ENCODE results near the gene THAP7. TPM values are rescaled to one million over a fixed set of nuclear protein-coding genes. Genes with fewer than 3 reads are reported as not detected.

Gene THAP7
- total and polyA plus RNA-seq, 2 of the 13 experiments (the other 11 are each of a cell fraction or from before 2014, with no cell fraction given), result 13.0 to 25.5 TPM

GRCh38 chr22:20963201-20964052 is 38.5 kb downstream of the THAP7 start (continued):
- TF ChIP-seq PHF21A (CRISPR knock-in tag; IDR thresholded peaks at IDR 0.05) (peak; percentile 62; the same call in 1 of the 2 replicates), PAF1 (CRISPR knock-in tag; IDR thresholded peaks at IDR 0.05) (no peak), ZNF343 (CRISPR knock-in tag; IDR thresholded peaks at IDR 0.05) (0 out of 2 replicates have a peak, but pooled peaks have one; percentile 53), ARNTL (CRISPR knock-in tag; IDR thresholded peaks at IDR 0.05) (no peak), THAP11 (CRISPR knock-in tag; IDR thresholded peaks at IDR 0.05) (0 out of 2 replicates have a peak, but pooled peaks have one; percentile 45), GATAD2A (CRISPR knock-in tag; IDR thresholded peaks at IDR 0.05) (peak; percentile 85), GATAD1 (CRISPR knock-in tag; IDR thresholded peaks at IDR 0.05) (peak; percentile 33; the same call in 1 of the 2 replicates), MED1 (CRISPR knock-in tag; IDR thresholded peaks at IDR 0.05) (peak; percentile 73), ZFX (CRISPR knock-in tag; IDR thresholded peaks at IDR 0.05; ENCODE audit: low read depth) (peak; percentile 97), TCF12 (IDR thresholded peaks at IDR 0.05) (no peak), TCF12 (CRISPR knock-in tag; IDR thresholded peaks at IDR 0.05) (no peak), PRPF4 (IDR thresholded peaks at IDR 0.05; ENCODE audit: low read depth, low read length, poor library complexity, severe bottlenecking) (no peak), NCOA5 (CRISPR knock-in tag; IDR thresholded peaks at IDR 0.05) (no peak), ZNF12 (CRISPR knock-in tag; IDR thresholded peaks at IDR 0.05) (peak; percentile 29; the same call in 1 of the 2 replicates), ZNF747 (CRISPR knock-in tag; IDR thresholded peaks at IDR 0.05; ENCODE audit: borderline replicate concordance) (peak; percentile 27; the same call in 1 of the 2 replicates), HINFP (CRISPR knock-in tag; IDR thresholded peaks at IDR 0.05; ENCODE audit: low read depth) (0 out of 2 replicates have a peak, but pooled peaks have one; percentile 45), DR1 (CRISPR knock-in tag; IDR thresholded peaks at IDR 0.05) (peak; percentile 68; the same call in 1 of the 2 replicates), ZFP82 (CRISPR knock-in tag; IDR thresholded peaks at IDR 0.05; ENCODE audit: borderline replicate concordance) (0 out of 2 replicates have a peak, but pooled peaks have one; percentile 11), SRF (IDR thresholded peaks at IDR 0.05; ENCODE audit: low read depth, low read length) (no peak), NCOA2 (CRISPR knock-in tag; IDR thresholded peaks at IDR 0.05) (peak; percentile 51; the same call in 1 of the 2 replicates), KDM5B (CRISPR knock-in tag; IDR thresholded peaks at IDR 0.05; ENCODE audit: borderline replicate concordance) (peak; percentile 70; the same call in 1 of the 2 replicates)
- TF ChIP-seq, protein P1, sequence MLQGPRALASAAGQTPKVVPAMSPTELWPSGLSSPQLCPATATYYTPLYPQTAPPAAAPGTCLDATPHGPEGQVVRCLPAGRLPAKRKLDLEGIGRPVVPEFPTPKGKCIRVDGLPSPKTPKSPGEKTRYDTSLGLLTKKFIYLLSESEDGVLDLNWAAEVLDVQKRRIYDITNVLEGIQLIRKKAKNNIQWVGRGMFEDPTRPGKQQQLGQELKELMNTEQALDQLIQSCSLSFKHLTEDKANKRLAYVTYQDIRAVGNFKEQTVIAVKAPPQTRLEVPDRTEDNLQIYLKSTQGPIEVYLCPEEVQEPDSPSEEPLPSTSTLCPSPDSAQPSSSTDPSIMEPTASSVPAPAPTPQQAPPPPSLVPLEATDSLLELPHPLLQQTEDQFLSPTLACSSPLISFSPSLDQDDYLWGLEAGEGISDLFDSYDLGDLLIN (CRISPR knock-in tag; IDR thresholded peaks at IDR 0.05; ENCODE audit: borderline replicate concordance), result no peak
- TF ChIP-seq, protein P2, sequence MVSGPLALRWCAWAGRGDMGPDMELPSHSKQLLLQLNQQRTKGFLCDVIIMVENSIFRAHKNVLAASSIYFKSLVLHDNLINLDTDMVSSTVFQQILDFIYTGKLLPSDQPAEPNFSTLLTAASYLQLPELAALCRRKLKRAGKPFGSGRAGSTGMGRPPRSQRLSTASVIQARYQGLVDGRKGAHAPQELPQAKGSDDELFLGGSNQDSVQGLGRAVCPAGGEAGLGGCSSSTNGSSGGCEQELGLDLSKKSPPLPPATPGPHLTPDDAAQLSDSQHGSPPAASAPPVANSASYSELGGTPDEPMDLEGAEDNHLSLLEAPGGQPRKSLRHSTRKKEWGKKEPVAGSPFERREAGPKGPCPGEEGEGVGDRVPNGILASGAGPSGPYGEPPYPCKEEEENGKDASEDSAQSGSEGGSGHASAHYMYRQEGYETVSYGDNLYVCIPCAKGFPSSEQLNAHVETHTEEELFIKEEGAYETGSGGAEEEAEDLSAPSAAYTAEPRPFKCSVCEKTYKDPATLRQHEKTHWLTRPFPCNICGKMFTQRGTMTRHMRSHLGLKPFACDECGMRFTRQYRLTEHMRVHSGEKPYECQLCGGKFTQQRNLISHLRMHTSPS (CRISPR knock-in tag; IDR thresholded peaks at IDR 0.05; ENCODE audit: low read depth), result peak; percentile 64; the same call in 1 of the 2 replicates
- TF ChIP-seq, protein P3, sequence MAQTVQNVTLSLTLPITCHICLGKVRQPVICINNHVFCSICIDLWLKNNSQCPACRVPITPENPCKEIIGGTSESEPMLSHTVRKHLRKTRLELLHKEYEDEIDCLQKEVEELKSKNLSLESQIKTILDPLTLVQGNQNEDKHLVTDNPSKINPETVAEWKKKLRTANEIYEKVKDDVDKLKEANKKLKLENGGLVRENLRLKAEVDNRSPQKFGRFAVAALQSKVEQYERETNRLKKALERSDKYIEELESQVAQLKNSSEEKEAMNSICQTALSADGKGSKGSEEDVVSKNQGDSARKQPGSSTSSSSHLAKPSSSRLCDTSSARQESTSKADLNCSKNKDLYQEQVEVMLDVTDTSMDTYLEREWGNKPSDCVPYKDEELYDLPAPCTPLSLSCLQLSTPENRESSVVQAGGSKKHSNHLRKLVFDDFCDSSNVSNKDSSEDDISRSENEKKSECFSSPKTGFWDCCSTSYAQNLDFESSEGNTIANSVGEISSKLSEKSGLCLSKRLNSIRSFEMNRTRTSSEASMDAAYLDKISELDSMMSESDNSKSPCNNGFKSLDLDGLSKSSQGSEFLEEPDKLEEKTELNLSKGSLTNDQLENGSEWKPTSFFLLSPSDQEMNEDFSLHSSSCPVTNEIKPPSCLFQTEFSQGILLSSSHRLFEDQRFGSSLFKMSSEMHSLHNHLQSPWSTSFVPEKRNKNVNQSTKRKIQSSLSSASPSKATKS (CRISPR knock-in tag; IDR thresholded peaks at IDR 0.05), result no peak
